NB4 (cell line): Measurements from ENCODE around the gene PLP1.

Experiments used
- CTCF ChIP-seq: IDR thresholded peaks from one replicate; pipeline ENCODE4 v1.5.1; 2012; ENCODE audit warnings: low read depth, low read length
- MYC ChIP-seq: IDR thresholded peaks from 2 replicates; pipeline ENCODE4 v1.6.1; 2011; ENCODE audit warnings: low read depth, low read length
- POLR2A ChIP-seq: IDR thresholded peaks from 2 replicates; pipeline ENCODE4 v1.6.1; 2011; ENCODE audit warnings: mild to moderate bottlenecking; ENCODE audit not compliant: insufficient read length; ENCODE audit errors: extremely low read depth

GRCh38 chrX:103776546-103776945 lies at the start of gene PLP1:
- TF ChIP-seq POLR2A, result no peak
- no peak for TF ChIP-seq CTCF
- TF ChIP-seq MYC, result no peak
